LNCaP clone FGC (cell line): ENCODE results near the gene CNST.
"Not testable (repeated sequence)": the region's sequence is repeated elsewhere in the genome, so short reads cannot be mapped to it uniquely, and the experiment has no call there.

Experiments used
- DNase-seq: peaks from one replicate; pipeline ENCODE4 v3.0.0-alpha.2; 2011; ENCODE audit warnings: low read depth
- H3K4me3 ChIP-seq: 2 replicates; pipeline ENCODE4 v1.5.1; 2011; ENCODE audit warnings: mild to moderate bottlenecking, low read depth, low read length, control low read depth
- CTCF ChIP-seq: IDR thresholded peaks from 2 replicates; pipeline ENCODE4 v1.5.1; 2012; ENCODE audit warnings: mild to moderate bottlenecking; ENCODE audit not compliant: control insufficient read depth, insufficient read depth; ENCODE audit errors: extremely low read depth

Gene CNST

GRCh38 chr1:246705368-246705767 lies 139.1 kb downstream of the CNST start:
- H3K4me3 ChIP-seq = no peak overlapping the region
- no peak for DNase-seq
- no peak for TF ChIP-seq CTCF

- no peak overlapping the region for H3K4me3 ChIP-seq
- DNase-seq = no peak
- TF ChIP-seq CTCF = no peak
Measured at GRCh38 chr1:246708166-246708565, 141.9 kb downstream of the CNST start.

- no peak for TF ChIP-seq CTCF
- no peak overlapping the region for H3K4me3 ChIP-seq
- DNase-seq = no peak
Measured at GRCh38 chr1:246709196-246709595, 142.9 kb downstream of the CNST start.

- no peak for TF ChIP-seq CTCF
- H3K4me3 ChIP-seq = no peak overlapping the region
- no peak for DNase-seq
Measured at GRCh38 chr1:246709835-246710234, 143.6 kb downstream of the CNST start.

- no peak overlapping the region for H3K4me3 ChIP-seq
- DNase-seq = no peak
- no peak for TF ChIP-seq CTCF
Measured at GRCh38 chr1:246711548-246712003, 145.3 kb downstream of the CNST start.

- not testable (repeated sequence) for DNase-seq, H3K4me3 ChIP-seq
Measured at GRCh38 chr1:246712428-246712827, 146.2 kb downstream of the CNST start.
